ENCODE data around the gene BABAM1.
A peak's percentile ranks its signal among the peaks of the same experiment; 100 is the strongest.
"Not testable (repeated sequence)": the region's sequence is repeated elsewhere in the genome, so short reads cannot be mapped to it uniquely, and the experiment has no call there.

BABAM1 gene

DNA sequence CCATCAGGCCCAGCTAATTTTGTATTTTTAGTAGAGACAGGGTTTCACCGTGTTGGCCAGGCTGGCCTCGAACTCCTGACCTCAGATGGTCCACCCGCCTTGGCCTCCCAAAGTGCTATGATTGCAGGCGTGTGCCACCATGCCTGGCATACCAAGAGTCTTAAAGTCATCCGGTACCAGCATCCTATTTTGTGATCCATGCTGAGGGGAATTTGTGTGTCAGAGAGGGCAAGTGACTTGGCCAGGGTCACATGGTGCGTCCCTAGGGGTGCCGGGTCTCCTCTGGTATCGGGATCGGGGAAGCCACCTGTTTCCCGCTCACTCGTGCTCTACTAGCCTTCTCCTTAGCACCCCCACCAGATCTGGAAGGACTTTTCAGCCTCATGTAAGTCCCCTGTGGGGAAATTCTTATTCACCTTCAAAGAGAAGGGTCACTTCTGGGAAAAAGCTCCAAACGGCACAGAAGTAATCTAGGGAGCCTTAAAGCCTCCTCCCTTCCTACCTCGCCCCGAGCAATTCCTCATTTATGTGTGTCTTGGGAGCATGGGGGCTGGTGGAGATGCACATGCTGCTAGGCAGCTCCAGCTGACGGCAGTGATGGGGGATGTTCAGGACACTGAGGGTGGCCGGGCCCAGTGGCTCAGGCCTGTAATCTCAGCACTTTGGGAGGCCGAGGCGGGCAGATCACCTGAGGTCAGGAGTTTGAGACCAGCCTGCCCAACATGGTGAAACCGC lies 8.4 kb downstream of the BABAM1 start:
- DNase-seq, result no peak

DNA sequence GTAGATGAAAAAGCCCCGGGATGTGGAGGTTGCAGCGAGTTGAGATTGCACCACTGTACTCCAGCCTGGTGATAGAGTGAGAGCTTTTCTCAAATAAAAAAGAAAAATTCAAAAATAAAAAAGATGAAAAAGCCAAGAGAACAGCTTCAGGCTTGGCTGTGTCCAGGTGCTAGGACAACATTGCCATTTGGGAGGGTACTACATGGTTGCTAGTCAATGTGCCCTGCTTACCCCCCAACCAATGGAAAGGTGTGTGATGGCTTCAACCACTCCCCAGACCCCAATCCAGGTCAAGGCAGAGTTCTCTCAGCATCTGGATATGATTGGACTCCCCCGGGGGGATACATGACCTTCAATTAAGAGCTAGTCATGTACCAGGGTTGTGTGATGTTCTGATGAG lies 12.2 kb downstream of the BABAM1 start:
- DNase-seq, result no peak

DNA sequence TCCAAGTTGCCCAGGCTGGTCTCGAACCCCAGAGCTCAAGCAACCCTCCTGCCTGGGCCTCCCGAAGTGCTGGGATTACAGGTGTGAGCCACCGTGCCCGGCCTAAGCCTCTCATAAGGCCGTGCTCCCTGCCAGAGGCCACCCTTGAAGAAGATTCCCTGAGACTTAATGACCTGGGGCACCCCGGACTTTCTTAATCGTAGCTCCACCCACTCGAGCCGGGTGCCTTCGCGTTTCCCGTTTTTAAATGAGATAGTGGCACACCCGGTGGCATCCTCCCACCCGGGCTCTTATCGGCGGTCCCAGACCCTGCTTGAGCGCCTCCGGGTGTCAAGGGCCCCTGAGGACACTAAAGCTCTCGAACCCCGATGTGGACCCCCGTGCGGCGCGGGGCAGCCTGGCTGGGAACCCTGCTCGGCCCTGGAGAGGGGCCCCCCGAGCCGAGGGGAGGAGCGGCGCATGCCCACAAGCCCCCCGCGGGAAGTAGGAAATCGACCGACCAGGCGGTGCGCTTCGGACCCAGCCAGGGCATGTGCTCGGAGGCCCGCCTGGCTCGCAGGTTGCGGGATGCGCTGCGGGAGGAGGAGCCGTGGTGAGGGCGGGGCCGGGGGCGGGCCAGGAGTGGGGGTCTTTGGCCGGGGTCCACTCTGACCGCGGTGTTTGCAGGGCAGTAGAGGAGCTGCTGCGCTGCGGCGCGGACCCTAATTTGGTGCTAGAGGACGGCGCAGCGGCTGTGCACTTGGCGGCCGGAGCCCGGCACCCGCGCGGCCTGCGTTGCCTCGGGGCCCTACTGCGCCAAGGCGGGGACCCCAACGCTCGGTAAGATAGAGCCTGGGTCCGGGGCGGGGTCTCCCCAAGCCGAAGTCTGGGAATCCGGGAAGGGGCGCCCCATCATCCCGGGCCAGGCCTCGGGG lies 14.4 kb downstream of the BABAM1 start, which contains the start of gene ANKLE1:
TSS of gene ANKLE1 (plus strand) at position 511 of the 914 bp plus-strand sequence. CDS start at position 531, 20 bp downstream.
- no peak for DNase-seq

DNA sequence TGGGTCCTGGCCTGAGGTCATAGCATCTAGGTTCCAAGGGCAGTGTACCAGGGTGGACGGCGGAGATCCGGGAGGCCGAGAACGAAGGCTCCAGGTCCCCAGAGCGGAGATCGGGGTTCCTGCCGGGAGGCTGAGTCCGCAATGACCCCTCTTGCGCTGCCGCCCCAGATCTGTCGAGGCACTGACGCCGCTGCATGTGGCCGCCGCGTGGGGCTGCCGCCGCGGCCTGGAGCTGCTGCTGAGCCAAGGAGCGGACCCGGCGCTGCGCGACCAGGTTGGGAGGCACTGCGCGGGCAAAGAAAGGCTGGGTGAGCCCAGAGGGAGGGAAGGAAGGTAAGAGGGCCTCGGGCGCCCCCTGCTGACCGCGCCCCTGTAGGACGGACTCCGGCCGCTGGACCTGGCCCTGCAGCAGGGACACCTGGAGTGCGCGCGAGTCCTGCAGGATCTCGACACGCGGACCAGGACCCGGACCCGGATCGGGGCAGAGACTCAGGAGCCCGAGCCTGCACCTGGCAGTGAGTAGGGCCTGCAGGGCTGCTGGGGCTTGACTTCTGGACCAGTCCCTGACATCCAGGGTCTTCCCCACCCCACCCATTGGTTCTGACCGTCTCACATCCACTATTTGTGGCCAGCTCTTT lies 15.4 kb downstream of the BABAM1 start:
- DNase-seq, result peak; percentile 74

DNA sequence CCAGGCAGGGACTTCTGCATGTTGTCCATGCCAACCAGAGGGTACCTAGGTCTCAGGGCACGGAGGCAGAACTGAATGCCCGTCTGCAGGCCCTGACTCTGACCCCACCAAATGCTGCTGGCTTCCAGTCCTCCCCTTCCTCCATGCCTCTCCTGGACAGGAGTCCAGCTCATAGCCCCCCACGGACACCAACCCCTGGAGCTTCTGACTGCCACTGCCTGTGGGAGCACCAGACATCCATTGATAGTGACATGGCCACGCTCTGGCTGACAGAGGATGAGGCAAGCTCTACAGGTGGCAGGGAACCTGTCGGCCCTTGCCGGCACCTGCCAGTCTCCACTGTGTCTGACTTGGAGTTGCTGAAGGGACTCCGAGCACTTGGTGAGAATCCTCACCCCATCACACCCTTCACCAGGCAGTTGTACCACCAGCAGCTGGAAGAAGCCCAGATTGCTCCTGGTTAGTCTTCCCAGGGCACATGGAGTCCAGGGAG lies 16.3 kb downstream of the BABAM1 start:
- no peak for DNase-seq

DNA sequence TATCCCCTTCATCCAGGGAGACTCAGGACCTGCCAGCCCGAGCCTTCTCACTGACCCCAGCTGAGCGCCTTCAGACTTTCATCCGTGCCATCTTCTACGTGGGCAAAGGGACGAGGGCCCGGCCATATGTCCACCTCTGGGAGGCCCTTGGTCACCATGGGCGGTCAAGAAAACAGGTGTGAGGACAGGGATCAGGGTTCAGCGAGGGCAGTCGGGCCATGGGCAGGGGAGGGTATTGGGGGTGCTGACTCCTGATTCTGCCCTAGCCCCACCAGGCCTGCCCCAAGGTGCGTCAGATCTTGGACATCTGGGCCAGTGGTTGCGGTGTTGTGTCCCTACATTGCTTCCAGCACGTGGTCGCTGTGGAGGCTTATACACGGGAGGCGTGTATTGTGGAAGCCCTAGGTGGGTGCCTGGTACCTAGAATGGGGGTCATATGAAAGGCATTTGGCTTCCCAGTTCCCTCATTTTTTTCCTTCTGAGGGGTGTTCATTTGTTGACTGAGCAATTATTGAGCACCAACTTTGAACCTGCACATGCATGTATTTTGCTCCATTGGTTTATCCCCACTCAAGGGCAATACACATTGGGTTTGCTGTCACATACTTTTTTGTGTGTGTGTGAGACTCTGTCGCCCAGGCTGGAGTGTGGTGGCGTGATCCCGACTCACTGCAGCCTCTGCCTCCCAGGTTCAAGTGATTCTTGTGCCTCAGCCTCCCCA lies 18.3 kb downstream of the BABAM1 start:
- DNase-seq, result no peak

DNA sequence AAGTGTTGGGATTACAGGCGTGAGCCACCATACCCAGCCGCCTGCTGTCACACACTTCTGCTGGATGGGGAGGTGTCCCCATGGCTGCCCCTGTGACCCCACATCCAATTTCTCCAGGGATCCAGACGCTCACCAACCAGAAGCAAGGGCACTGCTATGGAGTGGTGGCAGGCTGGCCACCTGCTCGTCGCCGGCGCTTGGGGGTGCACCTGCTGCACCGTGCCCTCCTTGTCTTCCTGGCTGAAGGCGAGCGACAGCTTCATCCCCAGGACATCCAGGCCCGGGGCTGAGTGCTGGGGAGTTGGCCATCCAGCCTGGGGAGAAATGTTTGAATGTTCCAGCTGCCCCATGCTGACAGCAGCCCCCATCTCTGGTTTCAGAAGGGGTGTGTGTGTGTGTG lies 19.0 kb downstream of the BABAM1 start:
- DNase-seq, result no peak

DNA sequence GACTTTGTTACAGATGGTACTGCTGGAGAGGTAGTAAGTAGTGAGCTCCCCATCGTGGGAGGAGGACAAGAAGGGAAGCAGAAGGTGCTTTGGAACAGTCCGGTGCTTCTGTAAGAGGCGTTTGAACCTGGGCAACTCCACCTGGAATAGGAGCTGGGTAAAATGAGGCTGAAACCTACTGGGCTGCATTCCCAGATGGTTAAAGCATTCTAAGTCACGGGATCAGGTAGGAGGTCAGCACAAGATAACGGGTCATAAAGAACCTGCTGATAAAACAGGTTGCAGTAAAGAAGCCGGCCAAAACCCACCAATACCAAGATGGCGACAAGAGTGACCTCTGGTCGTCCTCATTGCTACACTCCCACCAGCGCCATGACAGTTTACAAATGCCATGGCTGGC lies 19.5 kb downstream of the BABAM1 start:
- DNase-seq, result no peak

DNA sequence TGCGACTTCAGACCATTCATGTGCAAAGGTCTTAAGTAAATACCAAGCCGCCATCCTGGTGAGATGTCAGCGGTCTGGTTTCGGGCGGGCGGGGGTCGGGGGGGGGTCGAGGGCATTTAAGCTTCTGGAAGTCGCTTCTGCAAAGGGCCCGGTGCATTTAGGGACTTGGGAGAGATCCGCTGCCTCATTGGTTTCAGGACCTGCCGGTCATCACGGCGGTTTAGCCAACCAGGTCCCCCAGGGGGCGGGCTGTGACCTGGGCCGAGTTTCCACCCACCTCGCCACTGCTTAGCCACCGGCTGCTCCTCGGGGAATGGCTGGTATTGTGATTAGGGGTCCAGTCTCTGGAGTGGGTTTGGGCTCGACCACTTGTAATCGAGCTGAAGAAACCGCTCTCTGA lies 22.2 kb downstream of the BABAM1 start:
- peak; percentile 41 for DNase-seq

DNA sequence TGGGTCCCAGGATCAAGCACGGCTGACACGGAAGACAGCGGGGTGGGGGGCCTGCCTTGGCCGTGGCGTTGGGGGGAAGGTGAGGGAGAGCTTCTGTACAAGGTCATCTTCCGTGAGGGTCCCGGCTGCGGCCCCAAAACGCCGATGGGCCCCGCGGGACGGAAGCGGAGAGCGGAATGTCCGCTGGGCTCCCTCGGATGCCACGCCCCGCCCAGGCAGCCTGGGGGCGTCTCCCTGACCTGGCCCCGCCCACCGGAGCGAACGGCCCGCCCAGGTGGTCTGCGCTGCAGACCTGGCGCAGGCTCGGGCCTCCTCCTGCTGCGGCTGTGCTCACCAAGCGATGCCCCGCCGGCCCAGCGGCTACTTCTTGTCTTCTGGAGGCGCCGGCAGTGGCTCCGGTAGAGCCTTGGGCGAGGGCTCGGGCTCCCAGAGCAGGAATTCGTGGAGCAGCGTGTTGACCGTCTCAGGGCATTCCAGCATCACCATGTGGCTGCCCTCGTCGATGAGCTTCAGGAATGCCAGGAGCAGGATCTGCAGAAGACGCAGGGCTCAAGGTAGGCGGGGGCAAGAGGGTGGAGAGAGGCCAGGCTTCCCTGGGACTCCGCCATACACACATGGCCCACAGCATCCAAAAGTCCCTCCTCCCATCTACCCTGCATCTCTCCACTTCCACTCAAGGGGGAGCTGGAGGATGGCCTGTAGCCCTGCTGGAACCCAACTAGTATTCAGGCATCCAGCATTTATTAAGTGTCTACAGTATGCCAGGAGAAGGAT lies 25.2 kb downstream of the BABAM1 start:
- DNase-seq, result peak; percentile 85

DNA sequence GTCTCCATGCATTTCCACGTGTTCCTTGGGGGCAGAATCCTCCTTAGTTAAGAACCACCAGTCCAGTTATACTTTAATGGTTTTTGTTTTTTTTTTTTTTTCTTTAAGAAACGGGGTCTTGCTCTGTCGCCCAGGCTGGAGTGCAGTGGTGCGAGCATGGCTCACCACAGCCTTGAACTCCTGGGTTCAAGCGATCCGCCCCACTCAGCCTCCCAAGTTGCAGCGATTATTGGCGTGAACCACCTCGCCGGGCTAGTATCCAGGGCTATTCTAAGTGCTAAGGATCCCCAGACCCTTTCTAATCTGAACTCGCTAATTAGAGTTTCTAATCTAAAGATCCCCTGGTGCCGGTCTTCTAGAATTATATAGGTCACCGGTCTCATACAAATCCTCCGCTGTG lies 26.4 kb downstream of the BABAM1 start:
- no peak for DNase-seq

DNA sequence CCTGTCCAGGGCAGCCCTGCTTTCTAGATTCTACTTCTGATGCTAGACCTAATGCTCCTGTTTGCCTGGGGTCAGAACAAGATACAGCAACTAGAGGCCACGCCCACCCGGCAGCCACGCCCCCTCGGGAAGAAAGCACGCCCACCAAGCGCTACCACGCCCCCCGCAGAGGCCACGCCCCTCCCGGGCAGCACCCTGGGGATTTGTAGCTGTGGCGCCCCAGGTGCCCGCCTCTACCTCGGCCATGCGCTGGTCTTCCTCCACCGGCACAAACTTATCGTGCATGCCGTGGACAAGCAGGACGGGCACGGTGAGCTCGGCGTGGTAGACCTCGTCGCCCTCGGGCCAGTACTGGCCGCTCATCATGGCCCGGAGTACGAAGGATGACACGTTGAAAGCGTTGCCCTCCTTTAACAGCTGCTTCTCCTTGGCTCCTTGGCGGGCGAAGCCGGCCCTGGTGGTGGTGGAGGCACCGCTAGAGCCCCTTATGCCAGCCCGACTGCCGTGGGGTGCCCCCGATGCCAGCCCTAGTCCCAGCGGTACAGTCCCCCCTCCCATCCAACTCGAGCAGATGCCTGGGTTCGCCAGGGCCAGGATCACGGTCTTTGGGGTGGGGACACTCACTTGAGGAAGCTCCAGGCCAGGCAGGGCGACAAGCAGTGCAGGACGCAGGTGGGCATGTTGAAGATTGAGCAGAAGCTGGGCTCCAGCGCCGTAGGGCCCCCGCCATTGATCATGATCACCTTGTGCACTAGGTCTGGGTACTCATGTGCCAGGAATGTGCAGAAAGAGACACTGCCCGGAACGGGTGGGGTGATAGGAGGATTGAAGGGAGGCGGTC lies 27.0 kb downstream of the BABAM1 start:
- DNase-seq, result no peak

DNA sequence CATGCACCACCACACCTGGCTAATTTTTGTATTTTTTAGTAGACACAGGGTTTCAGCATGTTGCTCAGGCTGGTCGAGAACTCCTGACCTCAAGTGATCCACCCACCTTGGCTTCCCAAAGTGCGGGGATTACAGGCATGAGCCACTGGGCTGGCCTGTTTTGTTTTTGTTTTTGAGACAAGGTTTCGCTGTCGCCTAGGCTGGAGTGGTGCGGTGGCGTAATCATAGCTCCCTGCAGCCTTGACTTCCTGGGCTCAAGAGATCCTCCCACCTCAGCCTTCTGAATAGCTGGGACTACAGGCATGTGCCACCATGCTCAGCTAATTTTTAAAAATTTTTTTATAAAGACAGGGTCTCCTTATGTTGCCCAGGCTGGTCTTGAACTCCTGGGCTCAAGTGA lies 28.3 kb downstream of the BABAM1 start:
- not testable (repeated sequence) for DNase-seq

DNA sequence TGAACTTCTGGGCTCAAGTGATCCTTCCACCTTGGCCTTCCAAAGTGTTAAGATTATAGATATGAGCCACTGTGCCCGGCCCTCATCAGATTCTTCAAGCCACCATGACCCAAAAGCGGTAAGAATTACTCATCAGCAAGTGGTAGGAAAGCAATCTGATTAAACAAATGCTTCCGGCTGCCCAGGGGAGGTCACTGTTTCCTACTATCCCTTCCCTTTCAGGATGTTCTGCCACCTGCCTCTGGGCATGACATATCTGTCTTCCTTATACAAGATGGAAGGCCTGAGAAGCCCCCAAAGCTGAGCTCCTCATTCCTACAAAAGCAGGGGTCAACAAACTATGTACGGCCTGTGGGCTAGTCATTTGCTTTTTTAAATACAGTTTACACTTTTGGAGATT lies 29.0 kb downstream of the BABAM1 start:
- peak; percentile 62 for DNase-seq

DNA sequence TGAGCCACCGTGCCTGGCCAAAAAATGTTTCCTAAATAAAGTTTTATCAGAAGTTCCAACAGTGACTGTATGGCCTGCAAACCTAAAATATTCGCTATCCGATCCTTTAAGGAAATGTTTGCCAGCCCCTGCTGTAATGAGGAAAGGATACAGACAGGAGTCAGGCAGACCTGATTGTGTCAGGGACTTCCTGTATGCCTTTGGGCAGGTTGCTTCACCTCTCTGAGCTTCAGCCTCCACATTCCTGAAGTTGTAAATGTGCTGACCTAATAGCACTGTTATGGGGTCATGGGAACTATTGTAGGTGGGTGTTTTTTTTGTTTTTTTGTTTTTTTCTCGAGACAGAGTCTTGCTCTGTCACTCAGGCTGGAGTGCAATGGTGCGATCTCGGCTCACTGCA lies 29.7 kb downstream of the BABAM1 start:
- DNase-seq, result no peak

DNA sequence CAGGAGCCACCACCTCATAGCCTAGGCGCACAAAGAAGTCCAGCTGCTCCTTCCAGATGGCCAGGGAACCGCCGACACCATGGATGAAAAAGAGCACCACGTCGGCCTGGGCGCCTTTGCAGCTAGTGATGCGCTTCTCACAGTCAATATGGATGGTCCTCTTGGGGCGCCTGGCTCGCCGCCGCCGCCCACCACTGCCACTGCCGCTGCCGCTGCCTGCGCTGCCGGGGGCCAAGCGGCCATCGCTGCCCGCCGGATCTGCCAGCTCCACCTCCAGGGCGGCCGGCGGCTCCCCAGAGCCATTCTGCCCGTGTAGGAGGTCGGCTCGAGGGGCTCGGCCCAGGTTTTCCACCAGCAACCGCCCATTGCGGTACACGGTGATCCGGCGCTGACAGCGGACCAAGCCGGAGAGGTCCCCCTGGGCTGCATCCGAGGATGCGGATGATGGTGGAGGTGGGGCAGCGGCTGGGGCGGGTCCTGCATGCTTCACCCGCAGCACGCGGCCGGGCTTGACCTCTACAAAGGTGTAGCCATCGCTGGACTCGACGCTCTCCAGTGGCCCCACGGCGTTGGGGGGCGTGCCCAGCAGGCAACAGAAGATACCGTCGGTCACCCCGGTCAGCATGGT lies 33.9 kb downstream of the BABAM1 start:
- DNase-seq, result no peak

DNA sequence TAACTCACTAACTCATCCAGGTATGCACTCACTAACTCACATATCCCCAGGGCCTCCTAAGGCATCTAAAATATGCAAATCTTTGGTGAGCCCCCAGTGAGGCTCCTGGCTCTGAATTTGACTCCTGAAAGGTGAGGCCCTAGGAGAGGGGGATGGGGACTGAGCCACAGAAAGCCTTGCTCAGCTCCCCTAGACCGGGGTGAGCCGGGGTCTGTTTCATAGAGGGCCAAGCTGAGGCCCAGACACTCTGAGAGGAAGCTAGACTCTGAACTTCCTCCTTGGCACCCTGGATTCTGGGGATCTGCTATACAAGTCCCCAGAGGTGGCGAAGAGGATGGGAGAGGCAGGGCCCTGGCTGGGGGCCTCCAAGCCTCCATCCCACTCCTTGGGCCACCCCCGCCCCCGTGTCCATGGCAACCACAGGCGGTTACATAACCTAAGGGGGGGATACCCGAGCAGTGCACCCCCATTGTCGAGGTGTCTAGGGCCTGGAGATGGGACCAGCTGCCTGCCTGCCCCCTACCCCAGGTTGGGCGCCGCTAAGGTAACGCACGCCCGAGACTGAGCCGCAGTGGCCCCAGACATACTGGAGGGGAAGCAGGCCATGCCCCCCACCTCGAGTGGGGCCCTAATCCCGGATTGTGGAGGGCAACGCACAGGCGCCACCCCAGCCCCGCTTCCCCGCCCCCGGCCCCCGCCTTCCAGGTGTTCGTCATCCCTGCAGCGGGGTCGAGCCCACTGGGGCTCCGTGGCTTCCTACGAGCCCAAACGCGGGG lies 35.3 kb downstream of the BABAM1 start:
- no peak for DNase-seq

DNA sequence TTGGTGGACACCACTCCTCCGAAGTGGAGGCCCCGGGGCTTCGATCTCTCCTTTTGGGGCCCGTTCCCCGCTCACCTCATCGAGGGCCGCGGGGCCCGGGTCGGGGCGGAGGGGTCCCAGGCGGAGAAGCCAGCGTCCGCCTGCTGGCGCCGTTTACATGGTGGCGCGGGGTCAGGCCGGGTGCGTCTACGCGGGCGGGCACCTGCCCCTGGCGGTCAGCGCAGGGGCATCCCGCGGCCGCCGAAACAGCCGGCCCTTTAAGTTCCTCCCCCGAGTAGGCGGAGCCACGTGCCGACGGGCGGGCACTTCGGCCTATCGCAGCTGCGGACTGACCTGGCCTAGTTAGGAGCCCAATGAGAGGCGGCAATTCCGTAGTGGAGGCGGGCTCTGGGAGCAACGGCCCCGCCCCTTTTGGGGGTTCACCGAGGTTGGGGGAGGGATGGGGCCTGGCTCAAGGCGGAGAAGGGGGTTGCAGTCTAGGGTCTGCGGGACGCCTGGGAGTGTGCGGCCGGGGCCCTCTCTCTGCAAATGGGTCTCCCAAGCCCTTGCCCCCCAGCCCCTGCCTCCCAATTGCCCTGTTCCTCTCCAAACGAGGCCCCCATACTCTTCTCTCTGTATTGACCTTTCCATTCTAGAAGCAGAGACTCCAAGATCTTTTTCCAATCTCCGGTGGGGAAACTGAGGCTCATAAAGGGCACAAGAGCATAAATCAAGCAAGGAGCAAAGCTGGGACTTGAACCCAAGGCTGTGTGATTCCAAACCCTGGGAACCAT lies 36.1 kb downstream of the BABAM1 start, which contains the start of gene ABHD8:
TSS of gene ABHD8 (minus strand) at position 259 of the 773 bp plus-strand sequence. CDS start 1,809 bp downstream, outside the sequence.
- peak; percentile 94 for DNase-seq

DNA sequence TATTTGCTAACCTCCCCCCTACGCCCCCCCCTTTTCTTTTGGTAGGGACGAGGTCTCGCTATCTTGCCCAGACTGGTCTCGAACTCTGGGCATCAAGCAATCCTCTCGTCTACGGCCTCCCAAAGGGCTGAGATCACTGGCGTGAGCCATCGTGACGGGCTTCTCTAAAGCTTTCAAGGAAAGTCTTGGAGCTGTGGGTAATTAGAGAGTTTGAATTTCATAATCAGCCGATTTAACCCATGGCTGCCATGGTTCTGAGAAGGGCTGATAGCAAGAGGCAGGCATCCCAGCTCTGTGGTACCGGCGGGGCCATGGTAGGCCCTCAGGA lies 36.7 kb downstream of the BABAM1 start:
- no peak for DNase-seq

All from HCEC 1CT (cell line).